K562 (cell line): ENCODE data around the gene LRRC47. TPM values are rescaled to one million over a fixed set of nuclear protein-coding genes. Genes with fewer than 3 reads are reported as not detected.

Experiments used
- ATF1 ChIP-seq, 2 experiments: fragments of 450-650 bp in 1 of 2; IDR thresholded peaks; 2 replicates each; pipeline ENCODE4 v1.6.1; 2016; ENCODE audit warnings: missing compliant biosample characterization in 1 of 2, missing genetic modification characterization in 1 of 2
- CLOCK ChIP-seq: fragments of 250-450 bp; sonication (Bioruptor Pico); IDR thresholded peaks from 2 replicates; pipeline ENCODE4 v1.4.0; 2020; ENCODE audit warnings: mild to moderate bottlenecking, moderate library complexity, borderline replicate concordance
- CXXC5 ChIP-seq: fragments of 250-450 bp; sonication (Bioruptor Pico); IDR thresholded peaks from 2 replicates; pipeline ENCODE4 v1.8.0; 2022; ENCODE audit warnings: inconsistent platforms, mild to moderate bottlenecking, moderate library complexity
- DIDO1 ChIP-seq: fragments of 450-650 bp; IDR thresholded peaks from 2 replicates; pipeline ENCODE4 v1.6.1; 2016; ENCODE audit warnings: low read depth, missing biosample characterization, missing genetic modification characterization
- E4F1 ChIP-seq: fragments of 250-450 bp; sonication (Bioruptor Pico); IDR thresholded peaks from 2 replicates; pipeline ENCODE4 v1.5.0; 2021; ENCODE audit warnings: mild to moderate bottlenecking, borderline replicate concordance
- FOXA1 ChIP-seq: fragments of 450-650 bp; IDR thresholded peaks from 2 replicates; pipeline ENCODE4 v1.6.1; 2016; ENCODE audit warnings: mild to moderate bottlenecking, borderline replicate concordance
- HMG20B ChIP-seq: fragments of 250-450 bp; sonication (Bioruptor Pico); IDR thresholded peaks from 2 replicates; pipeline ENCODE4 v1.5.0; 2021; ENCODE audit warnings: mild to moderate bottlenecking
- KHSRP ChIP-seq: fragments of 450-650 bp; IDR thresholded peaks from 2 replicates; pipeline ENCODE4 v1.6.1; 2017
- MYBL2 ChIP-seq, 2 experiments: fragments of 450-650 bp in 1 of 2; sonication (generic) in 1 of 2; formaldehyde crosslinking in 1 of 2; IDR thresholded peaks; 2 replicates each; pipeline versions ENCODE4 v1.6.1 to v1.8.1; 2017 to 2022; ENCODE audit warnings: borderline replicate concordance in 1 of 2, inconsistent platforms in 1 of 2, low read depth in 1 of 2, mild to moderate bottlenecking in 1 of 2, missing genetic modification reagents in 1 of 2, moderate library complexity in 1 of 2
- POLR2G ChIP-seq: fragments of 200-400 bp; formaldehyde crosslinking; IDR thresholded peaks from 2 replicates; pipeline ENCODE4 v1.6.1; 2017; ENCODE audit warnings: low read depth, mild to moderate bottlenecking, antibody characterized with exemption, low read length, moderate library complexity
- RB1 ChIP-seq: fragments of 450-650 bp; IDR thresholded peaks from 2 replicates; pipeline ENCODE4 v1.6.1; 2017; ENCODE audit warnings: low read depth, mild to moderate bottlenecking
- RUNX1 ChIP-seq: sonication (generic); IDR thresholded peaks from 2 replicates; pipeline ENCODE4 v1.6.1; 2016; ENCODE audit warnings: antibody characterized with exemption, low read depth
- SETDB1 ChIP-seq: IDR thresholded peaks from one replicate; pipeline ENCODE4 v1.6.1; 2012; ENCODE audit warnings: low read length, control low read depth, inconsistent platforms
- SMARCA4 ChIP-seq: fragments of 450-650 bp; IDR thresholded peaks from 2 replicates; pipeline ENCODE4 v1.6.1; 2016
- STAT5B ChIP-seq: fragments of 250-450 bp; sonication (Bioruptor Pico); IDR thresholded peaks from 2 replicates; pipeline ENCODE4 v1.8.0; 2021; ENCODE audit warnings: mild to moderate bottlenecking, inconsistent platforms
- STAT6 ChIP-seq: sonication (generic); formaldehyde crosslinking; IDR thresholded peaks from 2 replicates; pipeline ENCODE4 v1.8.1; 2023; ENCODE audit warnings: mild to moderate bottlenecking, missing genetic modification reagents
- TSC22D4 ChIP-seq: fragments of 450-650 bp; IDR thresholded peaks from 2 replicates; pipeline ENCODE4 v1.6.1; 2016; ENCODE audit warnings: missing genetic modification characterization, missing biosample characterization, control low read depth
- U2AF2 ChIP-seq: fragments of 200-400 bp; formaldehyde crosslinking; optimal IDR thresholded peaks from 2 replicates; pipeline ENCODE3; 2017; ENCODE audit warnings: low read depth, mild to moderate bottlenecking, low read length
- WHSC1 ChIP-seq: IDR thresholded peaks from one replicate; pipeline ENCODE4 v1.6.1; 2012; ENCODE audit warnings: low read length, control low read depth, inconsistent platforms
- ZNF395 ChIP-seq: fragments of 200-800 bp; sonication (Bioruptor generic); IDR thresholded peaks from 2 replicates; pipeline ENCODE4 v1.6.1; 2017; ENCODE audit warnings: missing genetic modification characterization, missing compliant biosample characterization
- polyA plus RNA-seq, 8 experiments: library from polyadenylated mRNA; depleted of rRNA in 4 of 8; stranded (reverse) in 5 of 8; unstranded in 3 of 8; fragments of >200 nt; fragmentation: Nextera tagmentation in 2 of 8; fragmentation: Illumina TruSeq in 1 of 8; extraction: Ambion mirVana in 2 of 8; extraction: Trizol in 1 of 8; gene quantifications; 2 replicates each; pipeline versions ENCODE4 v1.2.1 to v1.2.3, GENCODE V29; 2011 to 2014; ENCODE audit warnings: inconsistent platforms in 1 of 8, missing spikeins in 1 of 8
- total RNA-seq, 7 experiments: library from RNA; depleted of rRNA in 6 of 7; stranded (reverse); fragments of >200 nt in 6 of 7; fragmentation: Illumina TruSeq in 2 of 7; extraction: Trizol in 2 of 7; gene quantifications; 2 replicates each; pipeline versions ENCODE4 v1.2.1 to v1.2.3, GENCODE V29; 2011 to 2021; ENCODE audit warnings: low replicate concordance in 1 of 7

LRRC47 gene
- total and polyA plus RNA-seq, 9 of the 15 experiments (the other 6 are each of a cell fraction or from before 2014, with no cell fraction given) = 4.6 to 68.0 (median 35.9) TPM

- no peak for TF ChIP-seq STAT6 (CRISPR knock-in tag)
- TF ChIP-seq FOXA1 = no peak
- TF ChIP-seq ATF1 (CRISPR knock-in tag; IDR thresholded peaks at IDR 0.05) = no peak
- TF ChIP-seq ATF1 (tag; IDR thresholded peaks at IDR 0.05) = no peak
- no peak for TF ChIP-seq KHSRP
- no peak for TF ChIP-seq TSC22D4 (tag)
- no peak; the same call in 1 of the 2 replicates for TF ChIP-seq POLR2G
- 0 out of 2 replicates have a peak, but pooled peaks have one; percentile 14 for TF ChIP-seq CLOCK
- TF ChIP-seq CXXC5 (CRISPR knock-in tag) = peak; percentile 70
- no peak for TF ChIP-seq RB1
- TF ChIP-seq RUNX1 = peak; percentile 89; the same call in 1 of the 2 replicates
- TF ChIP-seq ZNF395 (CRISPR knock-in tag) = peak; percentile 93
- no peak for TF ChIP-seq DIDO1 (tag)
- no peak for TF ChIP-seq U2AF2
- no peak for TF ChIP-seq HMG20B (CRISPR knock-in tag)
- no peak for TF ChIP-seq STAT5B (CRISPR knock-in tag)
- TF ChIP-seq MYBL2 (IDR thresholded peaks at IDR 0.05; ENCODE audit: low read depth) = no peak
- no peak for TF ChIP-seq MYBL2 (CRISPR knock-in tag; IDR thresholded peaks at IDR 0.05; ENCODE audit: borderline replicate concordance)
- peak; percentile 89 for TF ChIP-seq SMARCA4
- TF ChIP-seq WHSC1 = no peak
- TF ChIP-seq E4F1 (CRISPR knock-in tag) = no peak
- TF ChIP-seq SETDB1 = no peak
Observed at GRCh38 chr1:3774946-3775489, 21.3 kb downstream of the LRRC47 start (continued).
